ENCODE results near the gene NHERF2.

The NHERF2 gene

GRCh38 chr16:2077016-2077415, 50.3 kb downstream of the NHERF2 start:
- no peak for TF ChIP-seq CTCF (IDR thresholded peaks at IDR 0.05; ENCODE audit: low read depth, low read length)
- no peak overlapping the region for H3K4me3 ChIP-seq (ENCODE audit: low read depth, low read length)
- in situ Hi-C loops (cut with HindIII; ENCODE audit: low sequenced_read_pairs): no loop called here
- no peak for DNase-seq (ENCODE audit: low read depth, low spot score)

- in situ Hi-C loops (cut with HindIII; ENCODE audit: low sequenced_read_pairs): no loop called here
- no peak for TF ChIP-seq CTCF (IDR thresholded peaks at IDR 0.05; ENCODE audit: low read depth, low read length)
- H3K4me3 ChIP-seq (ENCODE audit: low read depth, low read length): no peak overlapping the region
- DNase-seq (ENCODE audit: low read depth, low spot score): no peak
Observed at GRCh38 chr16:2077696-2078095, 51.0 kb downstream of the NHERF2 start.

- no peak for DNase-seq (ENCODE audit: low read depth, low spot score)
- in situ Hi-C loops (cut with HindIII; ENCODE audit: low sequenced_read_pairs): no loop called here
- H3K4me3 ChIP-seq (ENCODE audit: low read depth, low read length): no peak overlapping the region
- TF ChIP-seq CTCF (IDR thresholded peaks at IDR 0.05; ENCODE audit: low read depth, low read length): no peak
Observed at GRCh38 chr16:2078096-2078495, 51.4 kb downstream of the NHERF2 start.

GRCh38 chr16:2078691-2079090, 52.0 kb downstream of the NHERF2 start:
- in situ Hi-C loops (cut with HindIII; ENCODE audit: low sequenced_read_pairs): no loop called here
- DNase-seq (ENCODE audit: low read depth, low spot score): no peak
- no peak for TF ChIP-seq CTCF (IDR thresholded peaks at IDR 0.05; ENCODE audit: low read depth, low read length)
- H3K4me3 ChIP-seq (ENCODE audit: low read depth, low read length): no peak overlapping the region

GRCh38 chr16:2079311-2079800, 52.7 kb downstream of the NHERF2 start:
- no peak for TF ChIP-seq CTCF (IDR thresholded peaks at IDR 0.05; ENCODE audit: low read depth, low read length)
- in situ Hi-C loops (cut with HindIII; ENCODE audit: low sequenced_read_pairs): no loop called here
- H3K4me3 ChIP-seq (ENCODE audit: low read depth, low read length): no peak overlapping the region
- no peak for DNase-seq (ENCODE audit: low read depth, low spot score)

- no peak for DNase-seq (ENCODE audit: low read depth, low spot score)
- no peak for TF ChIP-seq CTCF (IDR thresholded peaks at IDR 0.05; ENCODE audit: low read depth, low read length)
- no peak overlapping the region for H3K4me3 ChIP-seq (ENCODE audit: low read depth, low read length)
- in situ Hi-C loops (cut with HindIII; ENCODE audit: low sequenced_read_pairs): no loop called here
Observed at GRCh38 chr16:2079991-2080390, 53.3 kb downstream of the NHERF2 start.

All from astrocyte of the spinal cord (primary cell).